Stimulated activated naive B cell treated with anti-CD40 and anti-IgM and Interleukin-4, amounts not matched to agents 10 μg/mL and 1 μg/mL and 100 μg/mL, for 72 hours (primary cell): ENCODE measurements around the gene RIPPLY2.

Experiments used
- ATAC-seq, 2 donors: fragments of 150-1000 bp; cut with Tn5 transposase; replicated peaks; 2 replicates each; pipeline ENCODE4 v1.10.0; 2021; ENCODE audit warnings: moderate library complexity in 1 of 2
- DNase-seq: peaks from one replicate; pipeline ENCODE4 v3.0.0; 2021
- H3K27ac Mint-ChIP-seq: one replicate; pipeline ENCODE4 v1.8.0; 2022; ENCODE audit warnings: mild to moderate bottlenecking, mixed read lengths
- H3K27me3 Mint-ChIP-seq, 2 donors: one replicate each; pipeline ENCODE4 v1.8.0; 2022; ENCODE audit warnings: mixed read lengths in 2 of 2
- H3K36me3 Mint-ChIP-seq, 2 donors: one replicate each; pipeline ENCODE4 v1.8.0; 2022; ENCODE audit warnings: mixed read lengths in 2 of 2, mild to moderate bottlenecking in 1 of 2
- H3K4me1 Mint-ChIP-seq, 2 donors: one replicate each; pipeline ENCODE4 v1.8.0; 2022; ENCODE audit warnings: mixed read lengths in 2 of 2, mild to moderate bottlenecking in 1 of 2
- H3K4me3 Mint-ChIP-seq, 2 donors: one replicate each; pipeline ENCODE4 v1.8.0; 2022; ENCODE audit warnings: mild to moderate bottlenecking in 2 of 2, mixed read lengths in 2 of 2, moderate library complexity in 1 of 2
- H3K9me3 Mint-ChIP-seq, 2 donors: one replicate each; pipeline ENCODE4 v1.8.0; 2022; ENCODE audit warnings: mixed read lengths in 2 of 2, mild to moderate bottlenecking in 1 of 2

Gene RIPPLY2

GRCh38 chr6:83901624-83902023 lies 48.5 kb downstream of the RIPPLY2 start:
- peaks cover 19 to 31% of the 10 kb centered on the region in 2 donors for H3K9me3 Mint-ChIP-seq
- peaks cover 55 to 72% of the 10 kb centered on the region in 2 donors for H3K36me3 Mint-ChIP-seq
- H3K27me3 Mint-ChIP-seq = no peaks in the 10 kb centered on the region
- DNase-seq (no peak), ATAC-seq (no peak)
- H3K27ac Mint-ChIP-seq = no peak overlapping the region
- H3K4me1 Mint-ChIP-seq = peaks cover 37 to 58% of the 10 kb centered on the region in 2 donors
- no peak overlapping the region for H3K4me3 Mint-ChIP-seq

- no peak for ATAC-seq
- H3K36me3 Mint-ChIP-seq = peaks cover 55 to 70% of the 10 kb centered on the region in 2 donors
- DNase-seq = no peak
- peaks cover 23 to 37% of the 10 kb centered on the region in 2 donors for H3K9me3 Mint-ChIP-seq
- peaks cover 37 to 73% of the 10 kb centered on the region in 2 donors for H3K4me1 Mint-ChIP-seq
- H3K27me3 Mint-ChIP-seq = no peaks in the 10 kb centered on the region
- H3K4me3 Mint-ChIP-seq = no peak overlapping the region
- H3K27ac Mint-ChIP-seq = no peak overlapping the region
Observed at GRCh38 chr6:83904395-83904794, 51.2 kb downstream of the RIPPLY2 start.

GRCh38 chr6:83905648-83906047 lies 52.5 kb downstream of the RIPPLY2 start:
- Mint-ChIP-seq H3K36me3 (peaks cover 58 to 69% of the 10 kb centered on the region in 2 donors), H3K27me3 (no peaks in the 10 kb centered on the region), H3K27ac (no peak overlapping the region), H3K9me3 (peaks cover 23 to 36% of the 10 kb centered on the region in 2 donors), H3K4me1 (peaks cover 32 to 71% of the 10 kb centered on the region in 2 donors), H3K4me3 (no peak overlapping the region)
- ATAC-seq (no peak), DNase-seq (no peak)
